Astrocyte of the cerebellum (primary cell): Measurements from ENCODE around the gene SPSB4.

ENCODE experiments used
- DNase-seq: peaks from one replicate; pipeline ENCODE4 v3.0.0-alpha.2; 2011; ENCODE audit warnings: low read depth
- H3K4me3 ChIP-seq: 2 replicates; pipeline ENCODE4 v1.5.1; 2011; ENCODE audit warnings: mild to moderate bottlenecking, low read depth, low read length, moderate library complexity
- CTCF ChIP-seq: IDR thresholded peaks from 2 replicates; pipeline ENCODE4 v1.5.1; 2012; ENCODE audit warnings: low read length, low read depth, moderate library complexity, mild to moderate bottlenecking; ENCODE audit errors: missing control alignments
- in situ Hi-C: cut with HindIII; loops from 2 replicates; pipeline ENCODE4 v1.10.0; 2017; ENCODE audit warnings: low sequenced_read_pairs

Gene SPSB4

GRCh38 chr3:141055136-141055535 lies 4.0 kb downstream of the SPSB4 start:
- no peak for TF ChIP-seq CTCF
- in situ Hi-C loops, result no loop called here
- no peak overlapping the region for H3K4me3 ChIP-seq
- no peak for DNase-seq

- in situ Hi-C loops, result no loop called here
Measured at GRCh38 chr3:141055536-141056445, 4.6 kb downstream of the SPSB4 start.

GRCh38 chr3:141056751-141057171 lies 5.6 kb downstream of the SPSB4 start:
- in situ Hi-C loops, result no loop called here
- no peak overlapping the region for H3K4me3 ChIP-seq
- TF ChIP-seq CTCF, result no peak
- no peak for DNase-seq

More at GRCh38 chr3:141055536-141056445, 4.6 kb downstream of the SPSB4 start:
- no peak for DNase-seq
- no peak overlapping the region for H3K4me3 ChIP-seq
- TF ChIP-seq CTCF, result no peak

GRCh38 chr3:141057436-141057835 lies 6.3 kb downstream of the SPSB4 start:
- DNase-seq, result no peak
- TF ChIP-seq CTCF, result no peak
- in situ Hi-C loops, result no loop called here
- H3K4me3 ChIP-seq, result no peak overlapping the region

GRCh38 chr3:141057946-141058800 lies 7.0 kb downstream of the SPSB4 start:
- in situ Hi-C loops, result no loop called here
- TF ChIP-seq CTCF, result no peak
- DNase-seq, result no peak
- H3K4me3 ChIP-seq, result no peak overlapping the region

- TF ChIP-seq CTCF, result no peak
- no peak overlapping the region for H3K4me3 ChIP-seq
- in situ Hi-C loops, result no loop called here
- no peak for DNase-seq
Measured at GRCh38 chr3:141058996-141059395, 7.8 kb downstream of the SPSB4 start.
